Stimulated activated naive CD4-positive, alpha-beta T cell treated with Interleukin-2 at 50 U/mL for 16 hours (primary cell): Measurements from ENCODE around the gene PJA1.

ENCODE experiments used
- DNase-seq: peaks from one replicate; lab custom pipeline; 2025; lab: John Stamatoyannopoulos, UW

PJA1 gene

GRCh38 chrX:69142788-69143469, 22.3 kb downstream of the PJA1 start:
- DNase-seq = no peak

DNA sequence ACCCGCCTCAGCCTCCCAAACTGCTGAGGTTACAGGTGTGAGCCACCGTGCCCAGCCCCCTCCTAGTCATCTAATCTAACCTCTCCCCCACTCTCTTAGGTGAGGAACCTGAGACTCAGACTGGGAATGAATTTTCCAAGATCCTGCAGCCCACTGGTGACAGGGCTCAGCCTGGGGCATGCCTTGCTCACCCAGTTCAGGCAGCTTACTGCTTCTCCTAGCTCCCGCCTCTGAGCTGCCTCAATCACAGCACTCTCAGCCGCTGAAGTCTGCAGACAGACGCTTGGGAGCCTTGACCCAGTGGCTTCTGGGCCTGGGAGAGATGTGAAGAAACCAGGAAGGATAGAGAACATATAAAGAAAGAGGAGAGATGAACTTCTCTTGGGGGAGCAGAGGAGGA, 24.4 kb downstream of the PJA1 start:
- DNase-seq = no peak

DNA sequence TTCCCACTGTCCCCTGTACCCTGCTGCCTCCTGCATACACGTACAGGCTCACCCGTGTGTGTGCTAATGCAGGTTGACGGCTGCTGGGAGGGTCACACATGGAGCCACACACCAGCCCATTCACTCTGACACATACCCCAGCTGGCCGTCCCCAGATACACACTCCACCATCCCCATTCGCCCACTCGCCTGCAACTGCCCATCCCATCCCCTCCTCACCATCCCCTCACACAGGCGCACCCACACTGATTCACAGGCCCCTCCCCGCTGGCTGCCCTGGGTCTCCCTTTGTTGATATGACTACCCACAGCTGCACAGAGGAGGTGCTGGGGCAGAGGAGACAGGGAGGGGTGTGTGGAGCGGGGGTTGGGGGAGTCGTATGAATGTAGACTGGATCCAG, 25.7 kb downstream of the PJA1 start:
- DNase-seq = no peak

DNA sequence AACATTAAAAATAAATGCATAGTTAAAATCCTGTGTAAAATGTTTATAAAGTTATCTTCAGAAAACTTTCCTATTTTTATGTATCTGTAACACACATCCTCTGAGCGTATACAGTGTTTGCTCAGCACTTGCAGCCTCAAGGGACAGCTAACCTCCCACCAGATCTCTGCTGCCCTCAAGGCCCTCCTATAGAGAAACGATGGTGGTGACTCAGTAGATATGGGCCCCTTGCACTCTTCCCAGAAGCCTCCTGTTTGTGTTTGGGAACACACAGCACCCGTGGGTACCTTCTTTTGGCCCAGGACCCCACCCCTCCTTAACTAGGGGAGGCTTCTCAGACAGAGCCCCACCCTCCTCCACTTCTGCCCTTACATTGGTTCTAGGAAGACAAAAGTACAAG, 26.7 kb downstream of the PJA1 start:
- DNase-seq = no peak

DNA sequence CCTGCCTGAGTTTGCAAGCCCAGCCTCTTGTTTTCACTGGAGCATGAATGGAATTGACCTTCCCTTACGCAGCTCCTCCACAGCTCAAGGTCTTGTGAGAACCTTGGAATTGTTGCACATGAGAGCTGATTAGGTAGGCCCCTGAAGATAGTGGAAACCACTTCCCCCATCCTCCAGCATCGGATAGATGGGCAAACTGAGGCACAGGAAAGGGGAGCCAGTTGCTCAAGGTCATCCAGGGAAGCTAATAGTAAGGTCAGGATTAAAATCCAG, 27.2 kb downstream of the PJA1 start:
- no peak for DNase-seq

DNA sequence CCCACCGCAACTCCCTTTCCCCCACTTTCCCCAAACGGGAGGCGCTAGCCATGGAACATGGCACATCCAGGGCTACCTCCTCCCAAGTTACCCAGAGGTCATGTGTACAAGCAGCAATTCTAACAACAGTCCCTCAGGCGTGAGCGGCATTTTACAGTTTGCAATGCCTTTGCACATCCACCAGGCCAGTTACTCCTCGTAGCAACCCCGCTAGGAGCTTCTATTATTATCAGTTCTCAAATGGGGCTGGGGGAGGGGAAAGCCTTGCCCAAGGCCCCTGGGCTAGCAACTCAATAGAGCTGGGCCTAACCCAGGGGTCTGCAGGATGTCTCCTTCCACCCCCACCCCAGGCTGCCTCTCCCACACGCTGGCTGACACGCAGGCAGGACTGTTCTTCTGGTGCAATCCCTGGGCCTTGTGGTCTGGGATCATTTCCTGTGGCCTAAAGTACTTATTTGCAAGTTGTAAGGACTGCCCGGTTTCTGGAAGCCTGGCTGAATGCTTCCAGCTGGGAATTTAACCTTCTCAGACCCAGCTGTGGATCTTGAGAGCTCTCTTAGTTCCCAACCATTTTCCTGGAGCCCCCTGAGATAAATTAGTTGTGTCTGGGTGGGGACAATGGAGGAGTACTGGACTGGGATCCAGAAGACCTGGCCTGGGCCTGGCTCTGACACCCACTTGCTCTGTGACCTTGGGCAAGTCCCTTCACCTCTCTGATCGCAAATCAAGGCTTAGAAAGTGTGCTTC, 27.7 kb downstream of the PJA1 start:
- DNase-seq = no peak

DNA sequence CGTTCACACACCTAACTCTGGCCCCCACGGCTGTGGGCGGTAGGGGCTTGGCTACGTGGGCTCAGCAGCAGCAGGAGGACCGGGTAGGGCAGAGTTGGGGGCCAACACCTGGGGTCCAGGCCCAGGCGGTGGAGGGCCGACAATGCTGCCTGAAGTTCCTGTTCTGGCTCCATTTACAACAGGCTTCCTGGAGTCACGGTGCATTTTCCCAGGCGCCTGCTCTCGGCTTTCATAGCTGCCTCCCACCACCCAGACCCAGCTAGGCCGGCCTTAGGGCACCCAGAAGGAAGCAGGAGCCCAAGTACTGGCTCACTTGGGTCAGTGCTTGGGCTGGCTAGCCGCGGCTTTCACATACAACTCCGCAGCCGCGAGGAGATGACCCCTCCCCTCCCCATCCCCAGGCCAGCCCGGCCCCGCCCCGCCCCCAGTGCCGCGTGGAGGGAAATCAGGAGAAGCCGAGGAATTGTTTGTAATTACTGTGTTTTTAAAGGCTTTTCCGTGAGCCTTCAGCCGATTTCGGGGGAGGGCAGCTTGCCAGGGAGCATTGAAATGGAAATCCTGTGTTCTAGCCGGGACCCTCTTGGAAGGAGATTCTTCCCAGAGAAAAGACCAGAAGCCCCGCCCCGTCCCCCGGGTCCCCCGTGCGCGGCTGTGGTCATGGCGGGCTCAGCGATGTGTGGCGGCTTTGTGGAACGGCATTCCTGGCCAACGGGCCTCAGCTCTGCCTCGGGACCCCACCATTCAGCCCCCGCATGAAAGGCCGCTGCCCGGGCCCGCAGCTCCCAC, 28.5 kb downstream of the PJA1 start:
- no peak for DNase-seq

DNA sequence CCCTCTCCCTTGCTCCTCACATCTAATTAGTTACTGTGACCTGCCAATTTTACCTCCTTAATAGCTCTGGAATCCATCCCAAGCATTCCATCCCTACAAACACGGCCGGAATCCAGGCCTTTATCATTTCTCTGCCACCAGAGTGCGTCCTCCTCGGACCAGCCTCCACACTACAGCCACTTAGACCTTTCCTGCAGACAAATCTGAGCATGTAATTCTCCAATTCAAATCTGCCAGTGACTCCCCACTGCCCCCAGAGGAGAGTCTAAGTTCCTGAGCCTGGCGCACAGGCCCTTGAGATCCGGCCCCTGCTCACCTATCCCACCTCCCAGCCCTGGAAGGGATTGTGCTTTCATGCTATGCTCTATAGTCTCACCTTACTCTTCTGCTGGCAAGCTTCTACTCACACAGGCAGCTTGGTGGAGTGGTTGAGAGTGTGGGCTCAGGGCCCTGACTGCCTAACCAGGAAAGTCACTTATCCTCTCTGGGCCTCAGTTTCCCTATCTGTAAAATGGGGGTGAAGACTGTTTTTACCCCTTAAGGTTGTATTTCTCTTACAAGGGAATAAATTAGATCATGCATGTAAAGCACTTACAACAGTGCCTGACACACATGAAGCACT, 31.2 kb downstream of the PJA1 start:
- no peak for DNase-seq

GRCh38 chrX:69131886-69132285, 33.4 kb downstream of the PJA1 start:
- DNase-seq = no peak

- no peak for DNase-seq
Observed at GRCh38 chrX:69130439-69130838, 34.8 kb downstream of the PJA1 start.

DNA sequence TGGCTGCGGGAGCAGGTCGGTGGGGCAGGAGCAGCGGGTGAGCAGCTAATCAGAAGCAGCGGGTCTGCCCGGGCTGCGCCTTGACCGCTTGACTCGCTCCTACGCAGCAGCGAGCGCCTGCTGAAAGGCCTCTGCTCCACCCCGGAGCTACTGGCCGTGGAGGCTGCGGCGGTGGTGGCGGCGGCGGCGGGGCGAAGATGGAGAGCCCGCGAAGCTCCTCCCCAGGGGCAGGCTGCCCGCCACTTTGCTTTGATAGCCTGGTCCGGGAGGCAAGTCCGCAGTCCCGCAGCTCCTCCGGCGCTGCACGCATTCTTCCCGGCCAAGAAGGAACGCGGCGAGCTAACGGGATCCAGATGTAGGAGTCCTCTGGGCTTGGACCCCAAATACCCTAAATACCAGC, 36.7 kb downstream of the PJA1 start:
- DNase-seq = no peak

- no peak for DNase-seq
Observed at GRCh38 chrX:69127466-69127865, 37.8 kb downstream of the PJA1 start.

DNA sequence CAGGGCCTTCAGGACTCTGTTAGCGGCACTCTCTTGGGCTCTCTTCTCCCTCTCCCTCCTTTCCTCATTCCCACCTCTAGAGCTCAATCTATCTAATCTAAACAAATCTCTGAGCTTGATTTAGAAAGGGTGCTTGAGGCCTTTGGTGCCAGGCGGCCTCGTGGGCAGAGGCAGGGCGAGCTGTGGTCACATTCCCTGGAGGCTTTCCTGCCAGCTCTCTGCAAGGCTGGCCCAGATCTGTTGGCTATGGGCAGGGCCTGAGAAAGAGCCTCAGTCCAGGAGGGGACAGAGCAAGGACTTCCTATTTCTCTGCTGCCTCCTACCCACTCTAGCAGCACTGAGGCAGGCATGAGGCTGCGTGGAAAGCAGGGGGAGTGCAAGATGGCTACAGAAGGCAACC, 38.6 kb downstream of the PJA1 start:
- DNase-seq = no peak

DNA sequence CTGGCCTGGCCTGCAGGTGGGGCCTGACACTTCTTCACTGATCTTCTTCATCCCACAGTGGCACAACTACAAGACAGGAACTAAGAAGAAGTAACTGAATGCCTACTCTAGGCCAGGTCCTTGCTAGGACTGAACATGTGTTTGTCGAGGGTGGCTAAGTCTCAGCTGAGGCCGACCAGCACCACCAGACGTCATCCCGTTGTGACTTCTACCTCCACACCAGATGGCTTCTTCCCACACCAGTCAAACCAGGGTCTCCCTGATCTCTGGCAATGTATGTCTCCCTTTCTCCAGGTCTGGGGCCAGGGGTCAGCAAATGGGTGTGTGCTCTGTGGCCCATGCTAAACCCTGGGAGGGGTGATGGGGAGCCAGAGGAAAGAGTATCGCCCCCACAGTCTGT, 40.2 kb downstream of the PJA1 start:
- no peak for DNase-seq

- DNase-seq = no peak
Observed at GRCh38 chrX:69124108-69124507, 41.1 kb downstream of the PJA1 start.

DNA sequence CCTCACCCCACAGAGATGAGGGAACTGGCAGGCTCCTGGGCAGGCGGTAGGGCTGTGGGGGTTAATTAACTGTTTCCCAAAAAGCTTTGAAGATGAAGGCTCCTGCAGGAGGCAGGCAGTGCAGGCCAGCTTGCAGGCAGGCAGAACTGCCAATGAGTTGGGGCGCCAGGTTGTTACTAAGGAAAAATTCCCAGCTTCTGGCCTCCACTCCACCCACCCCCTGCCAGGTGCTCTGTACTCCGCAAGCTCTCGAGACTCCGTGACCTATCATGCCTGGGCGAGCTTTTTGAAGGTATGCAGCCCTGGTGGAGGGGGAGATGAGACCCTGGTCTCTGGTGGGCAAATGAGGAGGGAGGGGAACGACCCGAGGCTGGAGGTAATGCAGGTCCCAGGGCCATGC, 41.8 kb downstream of the PJA1 start:
- DNase-seq = no peak

- DNase-seq = no peak
Observed at GRCh38 chrX:69121321-69122000, 43.8 kb downstream of the PJA1 start.

DNA sequence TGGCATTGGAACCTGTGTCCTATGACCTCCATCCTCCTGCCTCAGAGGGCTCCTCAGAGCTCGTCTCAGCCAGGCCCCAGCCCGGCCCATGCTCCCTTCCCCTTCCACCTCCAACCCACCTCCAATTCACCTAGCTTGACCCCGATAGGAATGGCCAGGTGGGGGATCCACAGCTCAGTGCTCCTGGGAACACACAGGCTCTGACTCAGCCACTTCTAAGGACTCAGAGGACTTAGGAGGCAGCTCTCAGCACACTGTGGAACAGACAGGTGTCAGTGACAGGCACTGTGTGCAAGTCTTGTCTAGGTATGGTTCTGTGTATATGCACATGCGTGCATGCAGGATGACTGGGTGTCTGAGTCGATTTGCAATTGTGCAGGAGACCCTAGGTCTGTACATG, 44.8 kb downstream of the PJA1 start:
- no peak for DNase-seq

DNA sequence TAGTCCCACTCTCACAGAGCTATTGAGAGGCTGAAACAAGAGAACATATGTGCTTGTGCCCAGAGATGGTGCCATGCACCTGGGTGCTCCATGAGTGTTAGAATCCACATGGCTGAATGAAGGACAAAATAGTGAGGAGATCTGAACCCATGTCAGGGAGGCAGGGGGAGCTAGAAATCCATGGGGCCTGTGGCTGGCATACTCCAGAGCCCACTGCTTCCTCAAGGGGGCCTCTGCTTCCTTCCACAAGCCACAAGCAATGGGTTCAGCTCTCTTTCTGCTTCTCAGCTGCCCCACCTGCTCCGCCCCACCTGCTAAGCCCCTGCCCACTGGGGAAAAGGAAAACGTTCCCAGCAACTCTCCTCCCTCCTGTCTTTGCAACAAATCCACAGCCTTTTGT, 46.1 kb downstream of the PJA1 start:
- no peak for DNase-seq

DNA sequence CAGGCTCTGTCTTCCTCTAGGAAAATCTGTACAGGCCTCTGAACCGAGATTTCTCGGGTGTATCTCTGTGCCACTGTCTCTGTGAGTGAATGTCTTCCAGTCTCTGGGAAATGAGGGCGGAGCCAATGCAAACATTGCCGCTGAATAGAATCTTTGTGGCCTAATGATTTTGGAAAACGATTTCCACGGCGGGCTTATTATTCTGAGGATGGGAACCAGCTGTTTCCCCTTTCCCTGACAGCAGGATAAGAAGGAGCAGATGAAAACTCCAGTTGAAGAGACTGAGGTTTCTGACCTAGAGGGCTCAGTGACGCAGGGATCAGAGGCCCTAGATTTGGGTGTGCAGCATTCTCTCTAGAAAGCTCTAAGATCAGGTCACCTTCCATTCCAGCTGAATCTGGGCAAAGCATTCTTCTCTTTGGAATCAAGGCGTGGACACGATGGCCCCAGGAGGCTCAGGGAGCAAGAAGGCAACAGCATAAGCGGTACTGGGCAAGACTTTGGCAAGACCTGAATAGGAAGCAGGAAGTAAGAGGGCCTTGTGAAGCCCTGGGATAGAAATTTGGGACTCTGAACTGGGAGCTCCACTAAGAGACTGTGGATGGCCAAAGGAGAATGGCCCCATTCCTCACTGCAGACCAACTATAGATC, 47.3 kb downstream of the PJA1 start:
- no peak for DNase-seq

DNA sequence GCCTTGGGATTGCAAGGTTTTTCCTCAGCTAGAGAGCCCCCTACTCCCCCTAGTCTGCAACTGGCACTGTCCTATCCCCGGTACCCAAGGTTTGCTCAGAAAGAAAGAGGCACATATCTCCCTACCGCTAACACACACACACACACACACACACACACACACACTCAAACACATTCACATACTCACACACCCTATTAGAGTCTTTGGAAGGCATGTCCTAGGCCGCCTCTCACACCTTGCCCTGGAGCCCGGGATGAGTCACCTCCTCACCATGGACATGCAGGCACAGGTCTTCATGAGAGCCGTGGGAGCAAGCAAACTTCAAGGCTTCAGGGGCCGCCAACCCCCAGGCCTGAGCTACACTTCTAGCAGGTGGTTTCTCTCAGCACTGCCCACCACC, 49.2 kb downstream of the PJA1 start:
- DNase-seq = no peak

DNA sequence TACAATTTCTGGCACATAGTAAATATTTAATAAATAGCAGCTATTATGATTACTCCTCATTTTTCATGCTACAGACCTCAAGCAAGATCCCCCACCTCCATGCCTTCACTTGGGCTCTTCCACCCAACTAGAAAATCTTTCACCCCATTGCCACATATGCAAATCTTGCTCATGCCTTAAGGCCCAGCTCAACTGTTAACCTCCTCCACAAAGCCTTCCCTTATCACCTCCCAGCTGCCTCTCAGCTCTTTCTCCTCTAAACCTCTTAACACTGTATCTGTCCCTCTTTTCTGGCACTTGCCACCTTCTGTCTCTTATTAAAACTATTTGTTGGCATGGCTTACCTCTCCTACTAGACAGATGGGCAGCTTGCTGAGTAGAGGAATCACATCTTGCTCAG, 51.5 kb downstream of the PJA1 start:
- DNase-seq = no peak
